Ovary (tissue), 9 donors: Measurements from ENCODE around the gene TK2. TPM values are rescaled to one million over a fixed set of nuclear protein-coding genes. Genes with fewer than 3 reads are reported as not detected.
"Not testable (repeated sequence)": the region's sequence is repeated elsewhere in the genome, so short reads cannot be mapped to it uniquely, and the experiment has no call there.

Experiments used
- DNase-seq, 5 donors: peaks; one replicate each; pipeline ENCODE4 v3.0.0-alpha.2; 2019 to 2020
- H3K27ac ChIP-seq, 2 donors: fragments of 200-600 bp; one replicate each; pipeline versions ENCODE4 v1.5.1 to v1.8.0; 2019 to 2022
- H3K27me3 ChIP-seq: fragments of 200-600 bp; one replicate; pipeline ENCODE4 v1.8.0; 2022
- H3K36me3 ChIP-seq: fragments of 200-600 bp; sonication (generic); one replicate; pipeline ENCODE4 v1.5.1; 2019
- H3K4me1 ChIP-seq: one replicate; pipeline ENCODE4 v1.8.1; 2013; ENCODE audit warnings: mild to moderate bottlenecking, moderate library complexity; ENCODE audit not compliant: insufficient read depth
- H3K4me3 ChIP-seq: fragments of 200-600 bp; sonication (generic); one replicate; pipeline ENCODE4 v1.5.1; 2017
- H3K9me3 ChIP-seq, 2 donors: fragments of 200-600 bp in 1 of 2; sonication (generic) in 1 of 2; one replicate each; pipeline versions ENCODE4 v1.5.1 to v1.8.1; 2013 to 2019; ENCODE audit warnings: mild to moderate bottlenecking in 1 of 2, moderate library complexity in 1 of 2
- EP300 ChIP-seq: sonication (generic); formaldehyde crosslinking; IDR thresholded peaks from one replicate; pipeline ENCODE4 v1.6.1; 2017; ENCODE audit warnings: antibody characterized with exemption
- POLR2A ChIP-seq: fragments of 450-650 bp; IDR thresholded peaks from one replicate; pipeline ENCODE4 v1.6.1; 2017; ENCODE audit warnings: antibody characterized with exemption, mild to moderate bottlenecking, moderate library complexity
- WGBS, 3 donors: extraction: QIAGEN DNeasy Blood & Tissue Kit in 1 of 3; methylation state at CpG; one replicate each; pipeline versions ENCODE4 v1.1.5 to v1.1.7; 2013 to 2017; 5-methylcytosine and 5-hydroxymethylcytosine counted together
- intact Hi-C, 4 donors: fragments of 100-400 bp; cut with DNase I; formaldehyde crosslinking; loops; one replicate each; pipeline versions ENCODE4 v1.11.0 to v1.15.1; 2022 to 2023
- polyA plus RNA-seq, 2 donors: library from polyadenylated mRNA; stranded (reverse); fragments of 200-250 nt in 1 of 2; fragments of 350-450 nt in 1 of 2; fragmentation: Illumina TruSeq in 1 of 2; extraction: RNeasy Lipid Tissue Mini Kit (QIAGEN cat#74804) in 1 of 2; gene quantifications; one replicate each; pipeline ENCODE4 v1.2.3, GENCODE V29; 2013 to 2014
- total RNA-seq, 7 donors: library from RNA; depleted of rRNA in 2 of 7; stranded (reverse); fragments of >200 nt in 2 of 7; fragmentation: NEBNext Ultra II Directional in 3 of 7; extraction: Animal tissue kit (Norgen Biotek cat#: 25700) in 3 of 7; gene quantifications; one replicate each; pipeline versions ENCODE4 v1.1.0 to v1.2.4, GENCODE V29; 2016 to 2023
- TF ChIP-seq, protein P1 (sequence below), 3 donors: fragments of 450-650 bp in 2 of 3; fragments of 200-600 bp in 1 of 3; IDR thresholded peaks; one replicate each; pipeline versions ENCODE4 v1.5.1 to v1.8.0; 2016 to 2022; ENCODE audit warnings: antibody characterized with exemption in 3 of 3, mild to moderate bottlenecking in 1 of 3
- donor health status: DM: no; HTN: no; CAD: no; lungs with moderate emphysema.
- donor health status: DM: no; HTN: no; CAD: no.
- donor health status: Bipolar disorder and iron deficiency.
- donor health status: DM: yes; HTN: yes; CAD: no.
- donor health status: DM: no; HTN: no; CAD: no.
- donor health status: DM: yes; HTN: yes; CAD: no.

Gene TK2
- total and polyA plus RNA-seq, 9 donors = 17.0 to 80.6 (median 34.0) TPM

GRCh38 chr16:66507731-66508239 is 42.1 kb downstream of the TK2 start:
- Histone ChIP-seq H3K27me3 (no peaks in the 10 kb centered on the region), H3K36me3 (no peaks in the 10 kb centered on the region), H3K9me3 (no peaks in the 10 kb centered on the region), H3K4me3 (no peak overlapping the region), H3K4me1 (peaks cover 25% of the 10 kb centered on the region), H3K27ac (no peak overlapping the region)
- 88 to 90% (median 89%) methylated on average over 4 of the region's 4 CpGs for WGBS, 3 donors
- TF ChIP-seq, protein P1, sequence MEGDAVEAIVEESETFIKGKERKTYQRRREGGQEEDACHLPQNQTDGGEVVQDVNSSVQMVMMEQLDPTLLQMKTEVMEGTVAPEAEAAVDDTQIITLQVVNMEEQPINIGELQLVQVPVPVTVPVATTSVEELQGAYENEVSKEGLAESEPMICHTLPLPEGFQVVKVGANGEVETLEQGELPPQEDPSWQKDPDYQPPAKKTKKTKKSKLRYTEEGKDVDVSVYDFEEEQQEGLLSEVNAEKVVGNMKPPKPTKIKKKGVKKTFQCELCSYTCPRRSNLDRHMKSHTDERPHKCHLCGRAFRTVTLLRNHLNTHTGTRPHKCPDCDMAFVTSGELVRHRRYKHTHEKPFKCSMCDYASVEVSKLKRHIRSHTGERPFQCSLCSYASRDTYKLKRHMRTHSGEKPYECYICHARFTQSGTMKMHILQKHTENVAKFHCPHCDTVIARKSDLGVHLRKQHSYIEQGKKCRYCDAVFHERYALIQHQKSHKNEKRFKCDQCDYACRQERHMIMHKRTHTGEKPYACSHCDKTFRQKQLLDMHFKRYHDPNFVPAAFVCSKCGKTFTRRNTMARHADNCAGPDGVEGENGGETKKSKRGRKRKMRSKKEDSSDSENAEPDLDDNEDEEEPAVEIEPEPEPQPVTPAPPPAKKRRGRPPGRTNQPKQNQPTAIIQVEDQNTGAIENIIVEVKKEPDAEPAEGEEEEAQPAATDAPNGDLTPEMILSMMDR (IDR thresholded peaks at IDR 0.05) = no peak
- TF ChIP-seq EP300 = no peak
- TF ChIP-seq POLR2A = no peak
- DNase-seq = peak in 3 of 5 donors; percentile 4 to 19 (median 5)
- intact Hi-C loops = no loop called here

GRCh38 chr16:66503612-66504011 is 46.3 kb downstream of the TK2 start:
- peaks cover 7% of the 10 kb centered on the region for H3K4me1 ChIP-seq
- WGBS, 3 donors = 85 to 88% (median 87%) methylated on average over 3 of the region's 3 CpGs
- H3K27ac ChIP-seq = no peak overlapping the region
- H3K4me3 ChIP-seq = no peak overlapping the region
- intact Hi-C loops = no loop called here
- no peaks in the 10 kb centered on the region for H3K9me3 ChIP-seq
- TF ChIP-seq POLR2A = no peak
- TF ChIP-seq, protein P1 (IDR thresholded peaks at IDR 0.05) = no peak
- TF ChIP-seq EP300 = no peak
- H3K27me3 ChIP-seq = no peaks in the 10 kb centered on the region
- no peak for DNase-seq
- H3K36me3 ChIP-seq = no peaks in the 10 kb centered on the region

- no peak for TF ChIP-seq POLR2A
- no peak for TF ChIP-seq EP300
- TF ChIP-seq, protein P1 (IDR thresholded peaks at IDR 0.05) = no peak
- DNase-seq = peak; percentile 40 to 81 (median 63)
- intact Hi-C loops = no loop called here
Measured at GRCh38 chr16:66503030-66503429, 46.9 kb downstream of the TK2 start.

DNA sequence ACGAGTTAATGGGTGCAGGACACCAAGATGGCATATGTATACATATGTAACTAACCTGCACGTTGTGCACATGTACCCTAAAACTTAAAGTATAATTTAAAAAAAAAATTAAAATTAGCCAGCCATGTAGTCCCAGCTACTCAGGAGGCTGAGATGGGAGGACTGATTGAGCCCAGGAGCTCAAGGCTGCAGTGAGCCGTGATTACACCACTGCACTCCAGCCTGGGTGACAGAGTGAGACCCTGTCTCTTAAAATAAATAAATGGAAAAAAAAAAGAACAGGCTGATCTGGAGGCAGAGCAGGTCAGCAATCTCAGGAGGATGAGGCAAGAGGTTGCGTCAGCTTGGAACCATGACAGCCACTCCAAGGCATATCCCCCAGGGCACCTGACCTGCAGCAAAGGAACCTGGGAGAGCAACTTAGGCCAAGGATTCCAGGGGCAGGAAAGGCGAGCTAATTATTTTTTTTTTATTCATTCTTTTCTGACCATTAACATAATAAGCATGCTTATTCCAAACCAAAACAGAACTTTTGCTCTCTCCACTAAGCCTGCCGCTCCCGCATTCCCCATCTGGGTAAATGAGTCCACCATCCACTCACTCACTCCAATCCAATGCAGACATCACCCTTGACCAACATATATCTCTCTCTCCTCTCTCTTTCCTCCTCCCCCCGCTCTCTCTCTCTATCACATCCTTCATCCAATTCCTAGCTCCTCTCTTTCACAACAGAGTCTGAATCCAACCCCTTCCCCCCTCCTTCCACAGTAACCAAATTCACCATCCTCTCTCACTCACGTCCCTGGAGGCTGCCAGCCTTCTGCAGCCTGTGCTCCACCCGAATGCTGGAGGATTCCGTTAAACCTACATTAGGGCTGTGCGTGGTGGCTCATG is 47.7 kb downstream of the TK2 start:
- DNase-seq = peak; percentile 84 to 96 (median 92)
- no peaks in the 10 kb centered on the region for H3K36me3 ChIP-seq
- no peak overlapping the region for H3K4me3 ChIP-seq
- TF ChIP-seq POLR2A (no peak), EP300 (peak; percentile 68)
- no peaks in the 10 kb centered on the region for H3K9me3 ChIP-seq
- H3K4me1 ChIP-seq = peaks cover 7% of the 10 kb centered on the region
- 23 to 29% (median 26%) methylated on average over 12 of the region's 12 CpGs for WGBS, 3 donors
- intact Hi-C loops = no loop called here
- H3K27me3 ChIP-seq = no peaks in the 10 kb centered on the region
- H3K27ac ChIP-seq = peak overlapping the region; percentile 41

More at GRCh38 chr16:66503030-66503429, 46.9 kb downstream of the TK2 start:
- H3K4me1 ChIP-seq = peaks cover 7% of the 10 kb centered on the region
- H3K9me3 ChIP-seq = no peaks in the 10 kb centered on the region
- no peaks in the 10 kb centered on the region for H3K27me3 ChIP-seq
- 25 to 33% (median 30%) methylated on average over 2 of the region's 2 CpGs for WGBS, 3 donors
- H3K4me3 ChIP-seq = no peak overlapping the region
- H3K27ac ChIP-seq = peak overlapping the region in 1 of 2 donors; percentile 41
- H3K36me3 ChIP-seq = no peaks in the 10 kb centered on the region

DNA sequence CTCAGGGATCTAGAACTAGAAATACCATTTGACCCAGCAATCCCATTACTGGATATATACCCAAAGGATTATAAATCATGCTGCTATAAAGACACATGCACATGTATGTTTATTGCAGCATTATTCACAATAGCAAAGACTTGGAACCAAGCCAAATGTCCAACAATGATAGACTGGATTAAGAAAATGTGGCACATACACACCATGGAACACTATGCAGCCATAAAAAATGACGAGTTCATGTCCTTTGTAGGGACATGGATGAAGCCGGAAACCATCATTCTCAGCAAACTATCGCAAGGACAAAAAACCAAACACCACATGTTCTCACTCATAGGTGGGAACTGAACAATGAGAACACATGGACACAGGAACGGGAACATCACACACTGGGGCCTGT is 48.4 kb downstream of the TK2 start:
- H3K4me3 ChIP-seq, H3K4me1 ChIP-seq, H3K27me3 ChIP-seq, H3K9me3 ChIP-seq, H3K36me3 ChIP-seq, DNase-seq, intact Hi-C loops, H3K27ac ChIP-seq: not testable (repeated sequence)
- 88 to 100% (median 94%) methylated on average over 4 of the region's 4 CpGs for WGBS, 3 donors

DNA sequence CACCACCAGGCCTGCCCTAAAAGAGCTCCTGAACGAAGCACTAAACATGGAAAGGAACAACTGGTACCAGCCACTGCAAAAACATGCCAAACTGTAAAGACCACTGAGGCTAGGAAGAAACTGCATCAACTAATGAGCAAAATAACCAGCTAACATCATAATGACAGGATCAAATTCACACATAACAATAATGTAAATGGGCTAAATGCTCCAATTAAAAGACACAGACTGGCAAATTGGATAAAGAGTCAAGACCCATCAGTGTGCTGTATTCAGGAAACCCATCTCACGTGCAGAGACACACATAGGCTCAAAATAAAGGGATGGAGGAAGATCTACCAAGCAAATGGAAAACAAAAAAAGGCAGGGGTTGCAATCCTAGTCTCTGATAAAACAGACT is 52.0 kb downstream of the TK2 start:
- not testable (repeated sequence) for H3K27me3 ChIP-seq, DNase-seq, H3K9me3 ChIP-seq, H3K36me3 ChIP-seq, H3K27ac ChIP-seq, H3K4me1 ChIP-seq, H3K4me3 ChIP-seq
- intact Hi-C loops = loop anchor here in 1 of 4 donors (10.0 kb wide), 1 partner anchor 107 kb away; the partner anchor contains the start of gene CMTM3
- 72 to 94% (median 91%) methylated on average over 1 to 2 of the region's 2 CpGs for WGBS, 3 donors

- H3K4me1 ChIP-seq, H3K4me3 ChIP-seq, H3K27me3 ChIP-seq, H3K36me3 ChIP-seq, H3K27ac ChIP-seq, H3K9me3 ChIP-seq: not testable (repeated sequence)
- intact Hi-C loops = loop anchor here in 1 of 4 donors (10.0 kb wide), 1 partner anchor 109 kb away; the partner anchor contains the start of gene CMTM3
- peak in 2 of 5 donors; percentile 6 to 19 for DNase-seq
- 98 to 100% (median 99%) methylated on average over 7 to 10 of the region's 10 CpGs for WGBS, 3 donors
Measured at GRCh38 chr16:66496226-66496625, 53.7 kb downstream of the TK2 start.
